GM19452 (cell line): Measurements from ENCODE around the gene ZNF593OS.

Experiments
- ATAC-seq: cut with Tn5 transposase; IDR thresholded peaks from one replicate; pipeline ENCODE4 v1.9.1; 2021; ENCODE audit not compliant: unreplicated experiment

ZNF593OS gene

DNA sequence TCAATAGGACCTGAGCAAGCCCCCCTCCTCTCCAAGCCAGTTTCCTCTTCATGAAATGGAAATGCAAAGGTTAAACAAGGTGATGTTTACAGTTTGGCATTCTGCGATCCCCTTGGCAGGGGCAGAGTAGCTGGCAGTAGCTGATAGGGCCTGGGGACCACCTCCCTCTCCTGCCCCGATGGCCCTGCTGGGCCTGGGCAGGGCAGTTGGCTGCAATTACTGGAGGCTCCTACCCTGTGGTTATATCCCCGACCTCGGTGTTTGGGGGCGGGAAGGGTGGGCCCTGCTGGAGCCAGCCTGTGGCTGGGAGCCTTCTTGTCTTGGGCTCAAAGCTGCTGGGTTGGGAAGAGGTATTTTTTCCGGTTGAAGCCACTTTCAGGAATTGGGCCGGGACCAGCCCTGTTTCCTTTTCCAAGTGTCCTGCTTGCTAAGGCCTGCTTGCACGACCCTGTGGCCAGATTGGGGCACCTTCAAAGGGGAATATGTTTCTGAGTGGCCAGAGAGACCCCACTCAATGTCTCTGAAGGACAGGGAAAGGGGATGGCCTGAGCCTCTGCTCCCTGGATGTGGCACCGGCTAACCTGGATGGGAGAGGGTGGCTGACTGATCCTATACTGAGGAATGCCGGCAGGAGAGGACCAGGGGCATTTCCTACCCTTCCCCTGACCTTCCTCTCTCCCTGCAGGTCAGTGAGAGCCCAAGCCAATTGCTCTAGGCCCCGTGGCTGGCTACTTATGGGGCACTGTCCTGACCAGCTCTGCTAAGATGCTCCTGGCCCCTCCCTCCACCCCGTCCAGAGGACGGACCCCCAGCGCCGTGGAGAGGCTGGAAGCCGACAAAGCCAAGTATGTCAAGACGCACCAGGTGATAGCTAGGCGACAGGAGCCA lies 10.9 kb downstream of the ZNF593OS start:
- ATAC-seq: no peak

DNA sequence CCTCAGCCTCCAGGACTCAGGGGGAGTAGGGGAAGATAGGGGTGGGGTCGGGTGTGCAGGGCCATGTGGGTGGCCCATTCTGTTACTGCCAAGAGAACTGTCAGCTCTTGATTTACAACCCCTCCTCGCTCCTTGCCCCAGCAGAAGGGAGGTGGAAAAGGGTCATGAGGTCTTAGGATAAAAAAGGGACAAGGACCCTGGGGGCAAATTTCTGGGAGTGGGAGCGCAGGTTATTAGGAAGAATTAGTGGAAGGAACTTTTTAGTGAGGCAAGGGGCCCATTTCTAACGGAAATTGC lies 11.9 kb downstream of the ZNF593OS start:
- no peak for ATAC-seq

DNA sequence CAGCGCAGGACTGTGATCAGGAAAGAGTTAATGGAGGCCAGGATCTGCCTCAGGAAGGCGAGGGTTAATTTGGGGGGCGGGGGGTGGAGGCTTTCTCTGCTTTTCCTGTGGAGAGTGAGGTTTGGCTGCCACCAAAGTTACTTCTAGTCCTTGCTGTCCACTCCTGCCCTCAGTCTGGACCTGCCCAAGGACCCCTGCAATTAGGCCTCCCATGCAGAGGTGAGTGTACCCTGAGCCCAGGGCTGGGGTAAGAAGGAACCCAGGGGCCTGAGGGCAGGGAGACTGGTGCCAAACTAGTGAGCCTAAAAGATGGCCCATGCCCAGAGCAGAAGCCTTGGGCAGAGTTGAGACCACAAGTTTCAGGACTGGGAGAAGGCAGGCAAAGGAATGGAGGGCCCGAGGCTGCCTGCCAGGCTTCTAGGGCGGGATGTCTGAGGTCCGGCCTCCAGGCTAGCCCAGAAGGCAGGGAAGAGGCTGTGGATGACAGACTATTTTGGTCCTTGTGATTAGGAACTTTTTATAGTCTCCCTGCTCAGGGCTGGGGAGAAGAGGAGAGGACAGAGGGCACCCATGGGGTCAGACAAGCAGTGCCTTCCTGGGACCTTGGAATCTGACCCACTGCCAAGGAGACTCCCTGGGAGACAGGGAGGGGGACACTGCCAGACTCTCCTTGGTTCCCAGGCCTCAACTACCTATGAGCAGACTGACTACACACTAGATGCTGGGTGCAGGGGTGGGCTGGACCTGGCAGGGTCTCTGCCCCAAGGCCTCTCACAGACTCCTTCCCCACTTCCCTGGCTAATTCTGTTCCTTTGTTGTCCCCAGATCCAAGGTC lies 12.5 kb downstream of the ZNF593OS start, which contains the start of gene FAM110D:
TSS of gene FAM110D (plus strand) at position 172 of the 835 bp plus-strand sequence. CDS start 2,213 bp downstream, outside the sequence.
- no peak for ATAC-seq

DNA sequence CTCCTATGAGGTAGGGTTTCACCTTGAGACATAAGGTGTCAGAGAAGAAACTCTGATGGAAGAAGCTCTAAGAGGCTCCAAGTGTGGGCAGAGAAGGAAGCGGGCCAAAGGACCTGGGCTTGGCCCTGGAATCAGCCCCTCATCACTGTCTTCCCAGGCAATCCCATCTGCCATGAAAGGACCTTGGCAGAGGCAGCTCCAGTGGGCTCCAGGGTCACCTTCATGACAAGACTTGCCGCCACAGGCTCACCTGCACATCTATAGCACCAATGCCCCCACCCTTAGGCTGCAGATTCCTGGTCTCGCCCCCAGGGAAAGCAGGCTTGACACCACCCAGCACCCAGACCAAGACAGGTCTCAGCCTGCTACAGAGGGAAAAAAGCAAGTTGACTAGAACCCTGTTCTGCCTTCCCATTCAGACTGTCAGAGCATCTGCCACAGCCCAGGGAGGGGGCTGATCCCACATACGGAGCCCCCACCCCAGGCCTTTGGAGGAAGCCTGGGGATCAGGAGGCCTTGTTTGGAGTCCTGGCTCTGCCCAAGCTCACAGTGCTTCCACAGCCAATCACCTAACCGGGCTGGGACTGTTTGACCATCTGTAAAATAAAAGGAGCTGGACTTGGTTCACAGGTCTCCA lies 13.2 kb downstream of the ZNF593OS start:
- no peak for ATAC-seq

DNA sequence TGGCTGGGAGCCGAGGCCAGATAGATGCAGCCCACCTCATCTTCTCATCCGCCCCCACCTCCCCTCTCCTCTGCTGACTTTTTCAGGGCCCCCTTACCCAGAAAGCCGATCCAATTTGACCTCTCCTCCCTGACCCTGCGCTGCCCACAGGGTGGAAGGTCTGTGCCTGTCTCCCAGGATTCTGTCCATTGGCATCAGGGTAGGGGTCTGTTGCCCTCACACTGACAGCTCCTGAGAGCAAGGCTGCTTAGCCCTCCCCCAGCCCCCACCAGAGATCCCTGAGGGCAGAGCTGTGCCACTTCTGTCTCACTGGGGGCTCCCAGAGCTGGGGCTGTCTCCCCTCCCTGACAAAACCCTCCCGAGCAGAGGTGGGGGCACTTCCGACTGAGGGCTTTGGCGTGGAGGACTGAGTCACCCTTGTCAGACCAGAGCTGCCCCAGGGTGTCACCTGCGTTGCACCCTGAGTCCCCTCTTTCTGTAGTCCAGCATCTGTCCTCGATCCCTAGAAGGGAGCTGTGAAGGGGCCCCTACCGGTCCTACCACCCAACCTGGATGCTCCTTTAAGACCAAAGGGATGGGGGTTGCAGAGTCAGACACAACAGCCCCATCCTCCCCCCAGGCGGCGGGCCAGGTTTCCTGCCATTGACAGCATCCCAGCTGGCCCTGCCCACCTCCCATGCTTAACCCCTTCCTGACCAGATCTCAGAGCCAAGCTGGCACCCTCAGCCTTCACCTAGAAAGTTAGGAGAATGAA lies 15.2 kb downstream of the ZNF593OS start:
- no peak for ATAC-seq

DNA sequence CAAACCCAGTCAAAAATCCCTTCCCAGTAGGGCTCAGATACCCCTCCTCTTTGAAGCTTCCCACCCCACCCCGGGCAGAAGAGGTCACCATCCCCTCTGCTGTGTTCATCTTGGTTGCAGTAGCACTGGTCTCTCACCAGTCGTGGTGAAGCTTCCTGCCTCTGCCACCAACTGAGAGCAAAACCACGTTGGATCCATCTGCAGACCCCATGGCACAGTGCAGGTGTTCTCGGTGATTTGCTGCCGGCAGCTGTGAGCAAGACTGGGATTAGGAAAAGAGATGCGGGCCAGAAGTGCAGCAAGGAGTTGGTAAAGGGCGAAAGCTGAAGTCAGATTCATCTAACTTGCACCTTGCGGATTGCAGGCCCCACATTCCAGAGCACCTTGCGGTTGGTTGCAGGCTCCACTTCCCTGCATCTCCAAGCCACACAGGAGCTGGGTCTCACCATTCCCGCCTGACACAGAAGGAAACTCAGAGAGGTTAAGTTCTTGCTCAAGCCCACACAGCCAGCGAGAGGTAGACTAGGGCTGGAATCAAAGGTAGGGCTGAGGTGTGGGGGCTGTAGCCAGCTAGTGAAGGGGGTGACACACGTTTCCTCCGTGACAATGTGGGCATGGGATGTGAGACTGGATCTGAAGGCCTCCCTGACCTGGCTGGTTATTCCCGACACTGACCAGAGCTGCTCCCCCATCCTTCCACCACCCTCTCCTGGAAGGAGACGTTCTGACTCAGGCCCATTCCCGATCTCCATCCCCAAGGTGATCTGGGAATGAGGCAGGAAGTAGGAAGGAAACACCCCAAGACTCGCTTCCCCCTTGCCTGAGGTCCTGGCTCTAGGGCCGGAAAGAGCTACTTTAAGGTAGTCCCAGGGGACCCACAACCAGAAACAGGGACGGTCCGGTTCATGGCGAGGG lies 16.0 kb downstream of the ZNF593OS start:
- no peak for ATAC-seq

GRCh38 chr1:26154750-26155149 lies 16.9 kb downstream of the ZNF593OS start:
- no peak for ATAC-seq

- no peak for ATAC-seq
Observed at GRCh38 chr1:26153966-26154532, 17.6 kb downstream of the ZNF593OS start.

DNA sequence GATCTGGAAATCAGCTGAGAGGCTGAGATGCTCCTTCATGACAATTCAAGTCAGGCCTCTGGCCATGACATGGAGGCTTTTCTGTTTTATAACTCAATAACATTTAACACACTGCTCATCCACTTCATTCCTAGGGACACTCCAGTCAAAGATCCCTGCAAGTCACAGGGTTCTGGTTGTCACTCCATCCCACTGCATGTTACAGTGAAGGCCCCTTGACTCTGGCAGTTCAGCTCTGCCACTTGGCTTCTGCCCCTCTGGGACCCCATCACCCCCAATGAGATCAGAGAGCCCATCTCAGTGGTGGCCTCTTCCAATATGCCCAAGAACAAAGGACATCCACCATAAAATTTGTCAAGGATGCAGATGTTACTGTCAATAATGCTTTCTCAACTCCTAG lies 22.7 kb downstream of the ZNF593OS start:
- no peak for ATAC-seq

DNA sequence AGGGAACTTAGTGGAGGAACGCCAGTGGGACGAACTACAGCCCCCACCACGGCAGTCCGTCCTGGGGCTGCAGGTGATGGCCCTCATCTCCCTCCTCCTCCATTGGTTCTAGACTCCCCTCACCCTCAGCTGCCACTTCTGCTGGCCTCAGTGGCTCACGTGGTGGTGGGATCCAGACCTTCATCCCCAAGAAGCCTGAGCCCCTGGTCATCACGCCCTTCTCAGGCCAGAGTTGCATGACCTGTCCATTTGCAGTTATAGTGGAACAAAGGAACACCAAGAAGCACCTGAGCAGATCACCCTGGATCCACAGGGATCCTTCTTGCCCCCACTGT lies 25.7 kb downstream of the ZNF593OS start:
- no peak for ATAC-seq

- ATAC-seq: no peak
Observed at GRCh38 chr1:26145041-26145959, 26.3 kb downstream of the ZNF593OS start.

GRCh38 chr1:26142159-26142558 lies 29.5 kb downstream of the ZNF593OS start:
- no peak for ATAC-seq

DNA sequence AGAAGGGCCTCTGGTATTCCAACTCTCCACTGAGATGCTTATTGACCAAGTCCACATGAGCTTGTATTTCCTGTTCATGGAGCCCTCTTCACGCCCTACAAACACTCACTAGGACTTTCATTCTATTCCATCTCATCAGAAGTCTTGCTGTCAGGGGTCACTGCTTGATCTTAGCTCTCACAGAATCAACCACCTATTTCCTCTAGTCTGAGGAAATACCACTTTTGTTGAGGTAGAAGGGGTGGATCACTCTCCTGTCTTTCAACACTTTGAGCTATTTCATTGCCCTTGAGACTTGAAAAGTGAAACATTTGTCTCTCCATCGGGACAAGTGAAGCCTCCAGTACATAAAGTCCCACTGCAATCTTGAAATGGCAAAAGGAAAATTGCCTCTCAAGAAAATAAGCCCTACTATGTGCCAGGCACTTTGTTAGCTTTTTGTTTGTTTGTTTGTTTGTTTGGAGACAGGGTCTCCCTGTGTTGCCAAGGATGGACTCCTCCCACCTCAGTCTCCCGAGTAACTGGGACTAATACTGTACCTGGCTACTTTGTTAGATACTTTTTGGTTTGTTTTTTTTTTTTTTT lies 32.6 kb downstream of the ZNF593OS start:
- ATAC-seq: no peak

GRCh38 chr1:26134466-26134865 lies 37.2 kb downstream of the ZNF593OS start:
- no peak for ATAC-seq

GRCh38 chr1:26132834-26133167 lies 38.8 kb downstream of the ZNF593OS start:
- no peak for ATAC-seq

- no peak for ATAC-seq
Observed at GRCh38 chr1:26132128-26132833, 39.4 kb downstream of the ZNF593OS start.

- ATAC-seq: no peak
Observed at GRCh38 chr1:26130695-26131094, 40.9 kb downstream of the ZNF593OS start.

GRCh38 chr1:26129778-26130177 lies 41.9 kb downstream of the ZNF593OS start:
- ATAC-seq: no peak
